Panc1 (cell line): ENCODE measurements around the gene TNRC6A.

Experiments
- CTCF ChIP-seq: fragments of 450-650 bp; IDR thresholded peaks from 2 replicates; pipeline ENCODE4 v1.5.1; 2017; ENCODE audit warnings: mild to moderate bottlenecking
- POLR2AphosphoS5 ChIP-seq: IDR thresholded peaks from 2 replicates; pipeline ENCODE4 v1.6.1; 2012; ENCODE audit warnings: mild to moderate bottlenecking, low read depth, low read length, moderate library complexity
- REST ChIP-seq, 2 experiments: IDR thresholded peaks; 2 replicates each; pipeline ENCODE4 v1.6.1; 2011 to 2012; ENCODE audit warnings: low read depth in 2 of 2, control low read depth in 1 of 2, low read length in 1 of 2, mild to moderate bottlenecking in 1 of 2, moderate library complexity in 1 of 2; ENCODE audit not compliant: insufficient read depth in 1 of 2
- SIN3A ChIP-seq: IDR thresholded peaks from 2 replicates; pipeline ENCODE4 v1.6.1; 2012; ENCODE audit warnings: low read depth, mild to moderate bottlenecking, low read length, moderate library complexity, borderline replicate concordance; ENCODE audit not compliant: insufficient read depth
- TCF7L2 ChIP-seq: IDR thresholded peaks from 2 replicates; pipeline ENCODE4 v1.6.1; 2011; ENCODE audit warnings: mild to moderate bottlenecking, low read depth, low read length, inconsistent platforms

GRCh38 chr16:24849641-24850040 is 120.2 kb downstream of the TNRC6A start:
- no peak for TF ChIP-seq CTCF
- no peak for TF ChIP-seq REST (IDR thresholded peaks at IDR 0.05; ENCODE audit: insufficient read depth in 1 of 2, low read depth in 2 of 2, low read length in 1 of 2)
- TF ChIP-seq POLR2AphosphoS5 = no peak
- TF ChIP-seq TCF7L2 = no peak
- no peak for TF ChIP-seq SIN3A
